ENCODE results near the gene AOPEP. TPM values are rescaled to one million over a fixed set of nuclear protein-coding genes. Genes with fewer than 3 reads are reported as not detected.

The AOPEP gene
- total RNA-seq, 4 donors from 2014 or later: 305 to 458 (median 419) TPM

- no peak for DNase-seq (ENCODE audit: extremely low spot score)
- no peaks in the 10 kb centered on the region for H3K27me3 ChIP-seq
- intact Hi-C loops (cut with DNase I): no loop called here
- TF ChIP-seq POLR2A (IDR thresholded peaks at IDR 0.05; ENCODE audit: low read depth) (no peak), POLR2AphosphoS5 (IDR thresholded peaks at IDR 0.05) (no peak), EP300 (IDR thresholded peaks at IDR 0.05) (no peak)
- TF ChIP-seq, protein P1, sequence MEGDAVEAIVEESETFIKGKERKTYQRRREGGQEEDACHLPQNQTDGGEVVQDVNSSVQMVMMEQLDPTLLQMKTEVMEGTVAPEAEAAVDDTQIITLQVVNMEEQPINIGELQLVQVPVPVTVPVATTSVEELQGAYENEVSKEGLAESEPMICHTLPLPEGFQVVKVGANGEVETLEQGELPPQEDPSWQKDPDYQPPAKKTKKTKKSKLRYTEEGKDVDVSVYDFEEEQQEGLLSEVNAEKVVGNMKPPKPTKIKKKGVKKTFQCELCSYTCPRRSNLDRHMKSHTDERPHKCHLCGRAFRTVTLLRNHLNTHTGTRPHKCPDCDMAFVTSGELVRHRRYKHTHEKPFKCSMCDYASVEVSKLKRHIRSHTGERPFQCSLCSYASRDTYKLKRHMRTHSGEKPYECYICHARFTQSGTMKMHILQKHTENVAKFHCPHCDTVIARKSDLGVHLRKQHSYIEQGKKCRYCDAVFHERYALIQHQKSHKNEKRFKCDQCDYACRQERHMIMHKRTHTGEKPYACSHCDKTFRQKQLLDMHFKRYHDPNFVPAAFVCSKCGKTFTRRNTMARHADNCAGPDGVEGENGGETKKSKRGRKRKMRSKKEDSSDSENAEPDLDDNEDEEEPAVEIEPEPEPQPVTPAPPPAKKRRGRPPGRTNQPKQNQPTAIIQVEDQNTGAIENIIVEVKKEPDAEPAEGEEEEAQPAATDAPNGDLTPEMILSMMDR (IDR thresholded peaks at IDR 0.05): no peak
- H3K9me3 ChIP-seq: no peaks in the 10 kb centered on the region
- no peak overlapping the region for H3K27ac ChIP-seq (replicated peaks in 1 of 4)
- H3K36me3 ChIP-seq: no peaks in the 10 kb centered on the region
- H3K4me1 ChIP-seq: no peaks in the 10 kb centered on the region
- no peak overlapping the region for H3K4me3 ChIP-seq
- 94% methylated on average over 3 of the region's 3 CpGs for WGBS
These were observed 26.1 kb upstream of the AOPEP start for GRCh38 chr9:94700445-94700844.

GRCh38 chr9:94703488-94704140 lies 22.9 kb upstream of the AOPEP start:
- H3K9me3 ChIP-seq: no peaks in the 10 kb centered on the region
- WGBS: 68% methylated on average over 4 of the region's 4 CpGs
- no peaks in the 10 kb centered on the region for H3K4me1 ChIP-seq
- H3K27ac ChIP-seq (replicated peaks in 1 of 4): no peak overlapping the region
- intact Hi-C loops (cut with DNase I): no loop called here
- no peak for DNase-seq (ENCODE audit: extremely low spot score)
- no peak for TF ChIP-seq POLR2AphosphoS5 (IDR thresholded peaks at IDR 0.05)
- TF ChIP-seq POLR2A (IDR thresholded peaks at IDR 0.05; ENCODE audit: low read depth): no peak
- TF ChIP-seq, protein P1 (IDR thresholded peaks at IDR 0.05): no peak
- TF ChIP-seq EP300 (IDR thresholded peaks at IDR 0.05): no peak
- no peaks in the 10 kb centered on the region for H3K36me3 ChIP-seq
- H3K27me3 ChIP-seq: no peaks in the 10 kb centered on the region
- H3K4me3 ChIP-seq: no peak overlapping the region

DNA sequence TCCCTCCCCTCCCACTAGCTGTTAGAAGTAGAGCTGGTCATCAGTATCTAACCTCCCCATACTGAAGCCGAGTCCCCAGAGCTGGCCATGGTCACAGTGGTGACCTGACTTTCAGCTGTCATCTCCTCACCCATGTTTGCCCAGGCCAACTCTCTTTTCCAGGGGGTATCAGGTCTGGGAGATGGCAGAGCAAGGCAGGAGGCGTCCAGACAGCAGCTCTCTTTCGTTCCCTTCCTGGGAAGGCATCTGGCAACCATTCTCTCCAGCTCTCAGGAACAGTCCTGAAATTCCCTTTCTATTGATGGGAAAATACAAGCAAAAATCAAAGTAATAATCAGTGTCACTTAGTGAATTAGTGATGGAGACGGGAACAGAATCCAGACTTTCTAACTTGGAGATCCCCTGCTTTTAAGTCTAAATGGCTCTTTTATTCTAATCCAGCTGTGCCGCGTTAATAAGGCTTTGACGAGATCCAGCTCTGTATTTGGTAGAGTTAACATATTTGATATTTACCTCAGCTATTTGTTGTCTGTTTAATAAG lies 21.3 kb upstream of the AOPEP start:
- no peak for DNase-seq (ENCODE audit: extremely low spot score)
- Histone ChIP-seq H3K36me3 (no peaks in the 10 kb centered on the region), H3K9me3 (no peaks in the 10 kb centered on the region), H3K27me3 (no peaks in the 10 kb centered on the region), H3K27ac (replicated peaks in 1 of 4) (no peak overlapping the region), H3K4me3 (no peak overlapping the region), H3K4me1 (no peaks in the 10 kb centered on the region)
- 60% methylated on average over 7 of the region's 7 CpGs for WGBS
- TF ChIP-seq, protein P1 (IDR thresholded peaks at IDR 0.05): no peak
- TF ChIP-seq EP300 (IDR thresholded peaks at IDR 0.05) (no peak), POLR2AphosphoS5 (IDR thresholded peaks at IDR 0.05) (no peak), POLR2A (IDR thresholded peaks at IDR 0.05; ENCODE audit: low read depth) (no peak)
- intact Hi-C loops (cut with DNase I): no loop called here

- no peak for DNase-seq (ENCODE audit: extremely low spot score)
- Histone ChIP-seq H3K27me3 (no peaks in the 10 kb centered on the region), H3K9me3 (no peaks in the 10 kb centered on the region), H3K27ac (replicated peaks in 1 of 4) (no peak overlapping the region), H3K36me3 (no peaks in the 10 kb centered on the region), H3K4me1 (no peaks in the 10 kb centered on the region), H3K4me3 (no peak overlapping the region)
- WGBS: 94% methylated on average over 5 of the region's 5 CpGs
- TF ChIP-seq POLR2A (IDR thresholded peaks at IDR 0.05; ENCODE audit: low read depth) (no peak), EP300 (IDR thresholded peaks at IDR 0.05) (no peak), POLR2AphosphoS5 (IDR thresholded peaks at IDR 0.05) (no peak)
- TF ChIP-seq, protein P1 (IDR thresholded peaks at IDR 0.05): no peak
- intact Hi-C loops (cut with DNase I): no loop called here
These were observed 19.6 kb upstream of the AOPEP start for GRCh38 chr9:94706922-94707321.

All from esophagus muscularis mucosa (tissue), 4 donors.